ENCODE data around the gene NFIA. TPM values are rescaled to one million over a fixed set of nuclear protein-coding genes. Genes with fewer than 3 reads are reported as not detected.

Gene NFIA
- total and polyA plus RNA-seq, 2 donors (not counting 1 experiment from before 2014, with no cell fraction given), result 5.4 to 11.0 TPM

DNA sequence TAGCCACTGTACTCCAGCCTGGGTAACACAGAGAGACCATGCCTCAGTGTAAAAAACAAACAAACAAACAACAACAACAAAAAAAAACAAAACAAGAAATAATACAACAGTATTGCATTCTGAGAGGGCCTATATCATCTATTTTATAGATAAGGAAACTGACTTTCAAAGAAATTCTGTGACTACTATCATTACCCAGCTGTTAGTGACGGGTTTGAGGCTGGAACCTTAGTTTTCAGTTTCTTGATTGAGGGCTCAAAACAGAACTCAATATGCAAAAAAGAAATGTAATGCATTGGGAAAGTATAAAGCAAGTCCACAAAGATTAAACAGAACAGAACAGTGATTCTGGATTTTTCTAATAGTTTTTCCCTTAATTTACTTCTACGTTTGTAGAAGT, 149.4 kb downstream of the NFIA start:
- Histone ChIP-seq H2AFZ (ENCODE audit: low read length) (no peak overlapping the region), H3K4me1 (ENCODE audit: control insufficient read depth, extremely low read depth, insufficient read depth, low read length) (no peaks in the 10 kb centered on the region), H3K27ac (ENCODE audit: insufficient read depth, low read length) (no peak overlapping the region), H4K20me1 (ENCODE audit: control insufficient read depth, extremely low read depth, insufficient read depth, low read length) (no peaks in the 10 kb centered on the region), H3K9me3 (ENCODE audit: control insufficient read depth, insufficient read depth, low read depth, low read length) (no peaks in the 10 kb centered on the region), H3K4me2 (ENCODE audit: extremely low read depth, insufficient read depth, low read length) (no peak overlapping the region), H3K27me3 (ENCODE audit: control insufficient read depth, insufficient read depth, low read length) (no peaks in the 10 kb centered on the region), H3K9ac (ENCODE audit: insufficient read depth, low read length) (no peak overlapping the region), H3K36me3 (ENCODE audit: control insufficient read depth, insufficient read depth, low read length) (no peaks in the 10 kb centered on the region), H3K4me3 (replicated peaks in 1 of 4; ENCODE audit: control extremely low read depth in 1 of 4, insufficient read depth in 1 of 4, low read depth in 3 of 4, low read length in 4 of 4) (no peak overlapping the region), H3K79me2 (ENCODE audit: control insufficient read depth, insufficient read depth, low read length) (no peaks in the 10 kb centered on the region)
- no peak for TF ChIP-seq EZH2 (IDR thresholded peaks at IDR 0.05; ENCODE audit: low read length, missing control alignments)
- TF ChIP-seq, protein P1, sequence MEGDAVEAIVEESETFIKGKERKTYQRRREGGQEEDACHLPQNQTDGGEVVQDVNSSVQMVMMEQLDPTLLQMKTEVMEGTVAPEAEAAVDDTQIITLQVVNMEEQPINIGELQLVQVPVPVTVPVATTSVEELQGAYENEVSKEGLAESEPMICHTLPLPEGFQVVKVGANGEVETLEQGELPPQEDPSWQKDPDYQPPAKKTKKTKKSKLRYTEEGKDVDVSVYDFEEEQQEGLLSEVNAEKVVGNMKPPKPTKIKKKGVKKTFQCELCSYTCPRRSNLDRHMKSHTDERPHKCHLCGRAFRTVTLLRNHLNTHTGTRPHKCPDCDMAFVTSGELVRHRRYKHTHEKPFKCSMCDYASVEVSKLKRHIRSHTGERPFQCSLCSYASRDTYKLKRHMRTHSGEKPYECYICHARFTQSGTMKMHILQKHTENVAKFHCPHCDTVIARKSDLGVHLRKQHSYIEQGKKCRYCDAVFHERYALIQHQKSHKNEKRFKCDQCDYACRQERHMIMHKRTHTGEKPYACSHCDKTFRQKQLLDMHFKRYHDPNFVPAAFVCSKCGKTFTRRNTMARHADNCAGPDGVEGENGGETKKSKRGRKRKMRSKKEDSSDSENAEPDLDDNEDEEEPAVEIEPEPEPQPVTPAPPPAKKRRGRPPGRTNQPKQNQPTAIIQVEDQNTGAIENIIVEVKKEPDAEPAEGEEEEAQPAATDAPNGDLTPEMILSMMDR (conservative IDR thresholded peaks at IDR 0.05 in 1 of 2, IDR thresholded peaks at IDR 0.05 in 1 of 2; ENCODE audit: low read depth in 1 of 2, low read length in 2 of 2), result no peak
- DNase-seq (ENCODE audit: low read depth in 2 of 2), result no peak

DNA sequence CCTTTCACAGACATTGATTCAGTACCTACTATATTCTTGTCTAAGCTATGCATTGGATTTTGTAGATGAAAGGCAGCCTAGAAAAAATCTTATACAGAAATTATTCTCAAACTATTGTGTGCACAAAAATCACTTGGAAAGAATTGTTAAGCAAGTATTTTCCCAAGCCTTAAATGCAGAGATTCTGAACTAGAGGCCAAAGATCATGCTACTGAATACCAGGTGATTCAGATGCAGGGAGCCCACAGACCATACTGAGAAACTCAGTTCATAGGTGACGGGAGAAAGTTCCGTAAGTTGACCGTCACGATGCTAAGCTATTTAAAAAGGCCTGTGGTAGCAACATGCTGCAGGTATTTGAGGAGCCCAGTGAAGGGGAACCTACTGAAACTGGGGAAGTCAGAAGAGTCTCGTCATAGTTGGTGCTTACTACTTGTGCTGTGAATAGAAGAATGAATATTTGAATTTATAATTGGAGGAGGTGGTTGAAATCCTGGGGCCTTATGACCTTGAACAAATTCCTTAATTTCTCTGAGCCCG, 150.8 kb downstream of the NFIA start:
- DNase-seq (ENCODE audit: low read depth in 2 of 2), result no peak
- no peaks in the 10 kb centered on the region for H3K4me1 ChIP-seq (ENCODE audit: control insufficient read depth, extremely low read depth, insufficient read depth, low read length)
- no peaks in the 10 kb centered on the region for H3K9me3 ChIP-seq (ENCODE audit: control insufficient read depth, insufficient read depth, low read depth, low read length)
- no peaks in the 10 kb centered on the region for H4K20me1 ChIP-seq (ENCODE audit: control insufficient read depth, extremely low read depth, insufficient read depth, low read length)
- H3K36me3 ChIP-seq (ENCODE audit: control insufficient read depth, insufficient read depth, low read length), result no peaks in the 10 kb centered on the region
- no peaks in the 10 kb centered on the region for H3K79me2 ChIP-seq (ENCODE audit: control insufficient read depth, insufficient read depth, low read length)
- no peak overlapping the region for H3K27ac ChIP-seq (ENCODE audit: insufficient read depth, low read length)
- H3K4me3 ChIP-seq (replicated peaks in 1 of 4; ENCODE audit: control extremely low read depth in 1 of 4, insufficient read depth in 1 of 4, low read depth in 3 of 4, low read length in 4 of 4), result no peak overlapping the region
- H3K9ac ChIP-seq (ENCODE audit: insufficient read depth, low read length), result no peak overlapping the region
- TF ChIP-seq EZH2 (IDR thresholded peaks at IDR 0.05; ENCODE audit: low read length, missing control alignments), result no peak
- TF ChIP-seq, protein P1 (conservative IDR thresholded peaks at IDR 0.05 in 1 of 2, IDR thresholded peaks at IDR 0.05 in 1 of 2; ENCODE audit: low read depth in 1 of 2, low read length in 2 of 2), result no peak
- no peak overlapping the region for H2AFZ ChIP-seq (ENCODE audit: low read length)
- H3K27me3 ChIP-seq (ENCODE audit: control insufficient read depth, insufficient read depth, low read length), result no peaks in the 10 kb centered on the region
- H3K4me2 ChIP-seq (ENCODE audit: extremely low read depth, insufficient read depth, low read length), result no peak overlapping the region

DNA sequence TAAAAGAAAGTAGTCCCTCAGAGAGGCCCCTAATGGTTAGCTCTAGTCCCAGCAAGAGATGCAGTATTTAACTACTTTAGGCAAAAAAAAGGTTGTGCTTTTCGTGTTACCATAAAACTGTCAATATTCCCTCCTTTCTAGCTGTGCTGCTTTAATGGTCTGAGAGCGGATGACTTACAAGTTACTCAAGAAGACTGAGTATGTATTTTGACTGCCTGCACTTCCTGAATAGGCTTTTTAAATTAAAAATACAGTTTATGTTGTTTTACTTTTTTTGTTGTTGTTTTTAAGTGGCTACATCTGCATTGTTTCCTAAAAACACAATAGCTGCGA, 152.2 kb downstream of the NFIA start:
- H3K4me1 ChIP-seq (ENCODE audit: control insufficient read depth, extremely low read depth, insufficient read depth, low read length), result no peaks in the 10 kb centered on the region
- no peak for DNase-seq (ENCODE audit: low read depth in 2 of 2)
- TF ChIP-seq, protein P1 (conservative IDR thresholded peaks at IDR 0.05 in 1 of 2, IDR thresholded peaks at IDR 0.05 in 1 of 2; ENCODE audit: low read depth in 1 of 2, low read length in 2 of 2), result no peak
- TF ChIP-seq EZH2 (IDR thresholded peaks at IDR 0.05; ENCODE audit: low read length, missing control alignments), result no peak
- H2AFZ ChIP-seq (ENCODE audit: low read length), result no peak overlapping the region
- no peaks in the 10 kb centered on the region for H4K20me1 ChIP-seq (ENCODE audit: control insufficient read depth, extremely low read depth, insufficient read depth, low read length)
- no peaks in the 10 kb centered on the region for H3K36me3 ChIP-seq (ENCODE audit: control insufficient read depth, insufficient read depth, low read length)
- H3K27me3 ChIP-seq (ENCODE audit: control insufficient read depth, insufficient read depth, low read length), result no peaks in the 10 kb centered on the region
- no peaks in the 10 kb centered on the region for H3K9me3 ChIP-seq (ENCODE audit: control insufficient read depth, insufficient read depth, low read depth, low read length)
- H3K27ac ChIP-seq (ENCODE audit: insufficient read depth, low read length), result no peak overlapping the region
- no peak overlapping the region for H3K4me2 ChIP-seq (ENCODE audit: extremely low read depth, insufficient read depth, low read length)
- no peaks in the 10 kb centered on the region for H3K79me2 ChIP-seq (ENCODE audit: control insufficient read depth, insufficient read depth, low read length)
- no peak overlapping the region for H3K4me3 ChIP-seq (replicated peaks in 1 of 4; ENCODE audit: control extremely low read depth in 1 of 4, insufficient read depth in 1 of 4, low read depth in 3 of 4, low read length in 4 of 4)
- H3K9ac ChIP-seq (ENCODE audit: insufficient read depth, low read length), result no peak overlapping the region

All from fibroblast of lung (primary cell).